Femur (tissue), 1 donor: ENCODE measurements around the gene TMIE.
"Not testable (repeated sequence)": the region's sequence is repeated elsewhere in the genome, so short reads cannot be mapped to it uniquely, and the experiment has no call there.

Source experiments
- DNase-seq: peaks from one replicate; pipeline ENCODE4 v3.0.0-alpha.2; 2017

Gene TMIE

GRCh38 chr3:46729038-46729437 lies 27.8 kb downstream of the TMIE start:
- no peak for DNase-seq

GRCh38 chr3:46730819-46731218 lies 29.6 kb downstream of the TMIE start:
- DNase-seq, result no peak

DNA sequence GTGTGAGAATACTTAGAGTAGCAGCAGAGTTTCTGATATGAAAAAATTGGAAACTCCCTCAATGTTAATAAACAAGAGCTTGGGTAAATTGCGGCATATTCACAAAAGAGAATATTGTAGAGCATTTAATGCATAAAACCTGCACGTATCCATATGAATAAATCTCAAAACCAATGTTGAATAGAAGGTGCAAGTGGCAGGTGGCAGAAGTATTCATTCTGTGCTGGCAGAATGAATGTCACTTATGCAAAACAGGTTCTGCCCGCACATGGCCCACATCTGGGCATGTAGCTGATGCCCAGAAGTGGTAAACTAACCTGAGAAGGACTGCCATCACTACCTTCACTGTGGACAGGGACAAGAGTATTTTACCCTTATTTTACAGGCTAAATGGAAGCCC lies 30.6 kb downstream of the TMIE start:
- no peak for DNase-seq

- DNase-seq, result no peak
These were observed 32.0 kb downstream of the TMIE start for GRCh38 chr3:46733026-46733800.

DNA sequence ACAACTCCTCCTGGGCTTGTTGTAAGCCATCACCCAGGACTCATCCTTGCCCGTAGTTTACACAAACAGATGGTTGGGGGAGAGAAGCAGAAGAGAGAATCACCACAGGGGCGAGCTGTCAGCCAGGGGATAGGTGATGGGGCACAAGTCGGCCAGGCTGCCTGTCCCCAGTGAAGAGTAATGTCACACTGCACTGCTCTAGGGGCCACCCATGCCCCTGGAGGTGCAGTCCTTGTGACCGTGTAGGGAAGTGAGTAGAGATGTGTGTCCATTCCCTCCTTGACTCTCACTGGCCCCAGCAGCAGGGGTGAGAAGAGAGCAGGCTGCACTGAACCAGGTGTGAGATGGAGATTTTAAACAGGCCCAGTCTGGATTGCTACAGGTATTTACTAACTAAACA lies 33.6 kb downstream of the TMIE start:
- no peak for DNase-seq

- no peak for DNase-seq
These were observed 35.0 kb downstream of the TMIE start for GRCh38 chr3:46736006-46736872.

DNA sequence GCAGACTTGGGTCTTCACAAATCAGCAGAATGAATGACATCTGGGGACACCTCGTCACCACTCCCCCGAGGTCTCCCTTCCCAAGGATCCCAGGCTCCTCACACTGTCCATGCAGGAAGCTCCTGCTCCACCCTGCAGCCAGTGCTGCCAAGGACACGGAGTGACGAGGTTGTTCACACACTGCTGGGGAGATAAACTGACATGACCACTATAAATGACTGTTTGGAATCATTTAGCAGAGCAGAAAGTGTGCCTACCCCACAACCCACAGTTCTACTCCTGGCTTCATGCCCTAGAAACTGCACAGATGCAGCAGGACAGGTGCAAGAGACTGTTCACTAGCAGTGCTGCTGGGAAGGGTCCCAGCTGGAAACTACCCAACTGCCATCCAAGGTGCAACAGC lies 36.1 kb downstream of the TMIE start:
- no peak for DNase-seq

DNA sequence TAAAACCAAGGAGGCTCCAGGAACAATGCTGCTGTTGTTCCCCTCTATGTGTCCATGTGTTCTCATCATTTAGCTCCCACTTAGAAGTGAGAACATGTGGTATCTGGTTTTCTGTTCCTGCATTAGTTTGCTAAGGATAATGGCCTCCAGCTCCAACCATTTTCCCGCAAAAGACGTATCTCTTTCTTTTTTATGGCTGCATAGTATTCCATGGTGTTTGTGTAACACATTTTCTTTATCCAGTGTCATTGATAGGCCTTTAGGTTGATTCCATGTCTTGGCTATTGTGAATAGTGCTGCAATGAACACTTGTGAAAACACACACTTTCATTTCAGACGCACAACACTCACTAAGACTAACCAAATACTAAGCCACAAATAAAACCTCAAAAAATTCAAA lies 38.4 kb downstream of the TMIE start:
- DNase-seq, result not testable (repeated sequence)

- no peak for DNase-seq
These were observed 41.9 kb downstream of the TMIE start for GRCh38 chr3:46742992-46743585.

- DNase-seq, result no peak
These were observed 45.5 kb downstream of the TMIE start for GRCh38 chr3:46746711-46747110.

- no peak for DNase-seq
These were observed 47.0 kb downstream of the TMIE start for GRCh38 chr3:46748170-46748569.

- DNase-seq, result no peak
These were observed 47.9 kb downstream of the TMIE start for GRCh38 chr3:46749129-46749528.

- no peak for DNase-seq
These were observed 49.4 kb downstream of the TMIE start for GRCh38 chr3:46750555-46751038.

GRCh38 chr3:46753127-46753526 lies 51.9 kb downstream of the TMIE start:
- not testable (repeated sequence) for DNase-seq

DNA sequence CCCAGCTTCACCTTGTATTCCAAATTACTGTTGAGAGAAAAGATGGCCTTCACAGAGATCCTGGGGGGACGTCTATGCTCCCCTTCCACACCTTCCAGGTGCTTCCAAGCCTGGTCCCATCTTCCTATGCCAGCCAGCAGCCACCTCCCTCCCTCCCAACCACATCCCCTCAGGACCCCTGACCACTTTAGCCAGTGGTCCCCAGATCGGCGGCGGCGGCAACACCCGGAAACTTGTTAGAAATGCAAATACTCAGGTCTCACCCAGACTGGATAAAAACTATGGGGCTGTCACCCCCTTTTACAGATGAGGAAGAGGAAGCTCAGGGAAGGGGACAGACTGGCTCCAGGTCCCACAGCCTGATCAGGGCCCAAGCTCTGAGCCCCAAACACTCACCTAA lies 54.5 kb downstream of the TMIE start:
- no peak for DNase-seq

GRCh38 chr3:46756642-46757041 lies 55.5 kb downstream of the TMIE start:
- no peak for DNase-seq

DNA sequence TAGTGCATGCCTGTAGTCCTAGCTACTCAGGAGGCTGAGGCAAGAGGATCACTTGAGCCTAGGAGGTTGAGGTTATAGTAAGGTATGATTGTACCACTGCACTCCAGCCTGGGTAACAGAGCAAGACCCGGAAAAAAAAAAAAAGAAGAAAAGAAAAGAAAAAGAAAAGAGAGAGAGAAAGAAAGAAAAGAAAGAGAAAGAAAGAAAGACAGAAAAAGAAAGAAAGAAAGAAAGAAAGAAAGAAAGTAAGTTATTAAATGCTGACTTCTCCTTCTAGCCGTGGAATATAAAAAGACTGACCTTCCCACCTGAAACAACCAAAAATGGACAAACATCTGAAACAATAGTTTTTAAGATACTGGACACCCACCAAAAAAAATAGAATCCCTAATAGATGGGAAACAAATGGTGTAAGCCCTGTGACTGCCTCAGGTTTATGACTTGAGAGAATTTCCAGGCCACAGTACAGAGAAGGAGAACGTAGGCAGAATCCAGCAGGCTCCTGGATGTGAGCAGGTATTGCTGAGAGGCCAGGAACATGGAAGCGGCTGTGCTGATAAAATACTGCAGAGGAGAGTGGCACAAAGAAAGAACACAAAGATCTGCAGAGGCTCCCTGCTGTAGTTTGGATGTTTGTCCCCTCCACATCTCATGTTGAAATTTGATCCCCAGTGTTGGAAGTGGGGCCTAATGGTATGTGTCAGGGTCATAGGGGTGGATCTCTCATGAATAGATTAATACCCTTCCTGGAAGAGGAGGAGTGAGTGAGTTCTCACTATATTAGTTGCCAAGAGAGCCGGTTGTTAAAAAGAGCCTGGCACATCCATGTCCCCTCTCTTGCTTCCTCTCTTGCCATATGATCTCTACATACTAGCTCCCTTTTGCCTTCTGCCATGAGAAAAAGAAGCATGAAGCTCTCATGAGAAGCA lies 58.3 kb downstream of the TMIE start:
- DNase-seq, result no peak
